GM19035 (cell line): ENCODE measurements around the gene WWP2.
"Not testable (repeated sequence)": the region's sequence is repeated elsewhere in the genome, so short reads cannot be mapped to it uniquely, and the experiment has no call there.

Experiments used
- ATAC-seq: cut with Tn5 transposase; IDR thresholded peaks from one replicate; pipeline ENCODE4 v1.9.1; 2021; ENCODE audit not compliant: unreplicated experiment

Gene WWP2

DNA sequence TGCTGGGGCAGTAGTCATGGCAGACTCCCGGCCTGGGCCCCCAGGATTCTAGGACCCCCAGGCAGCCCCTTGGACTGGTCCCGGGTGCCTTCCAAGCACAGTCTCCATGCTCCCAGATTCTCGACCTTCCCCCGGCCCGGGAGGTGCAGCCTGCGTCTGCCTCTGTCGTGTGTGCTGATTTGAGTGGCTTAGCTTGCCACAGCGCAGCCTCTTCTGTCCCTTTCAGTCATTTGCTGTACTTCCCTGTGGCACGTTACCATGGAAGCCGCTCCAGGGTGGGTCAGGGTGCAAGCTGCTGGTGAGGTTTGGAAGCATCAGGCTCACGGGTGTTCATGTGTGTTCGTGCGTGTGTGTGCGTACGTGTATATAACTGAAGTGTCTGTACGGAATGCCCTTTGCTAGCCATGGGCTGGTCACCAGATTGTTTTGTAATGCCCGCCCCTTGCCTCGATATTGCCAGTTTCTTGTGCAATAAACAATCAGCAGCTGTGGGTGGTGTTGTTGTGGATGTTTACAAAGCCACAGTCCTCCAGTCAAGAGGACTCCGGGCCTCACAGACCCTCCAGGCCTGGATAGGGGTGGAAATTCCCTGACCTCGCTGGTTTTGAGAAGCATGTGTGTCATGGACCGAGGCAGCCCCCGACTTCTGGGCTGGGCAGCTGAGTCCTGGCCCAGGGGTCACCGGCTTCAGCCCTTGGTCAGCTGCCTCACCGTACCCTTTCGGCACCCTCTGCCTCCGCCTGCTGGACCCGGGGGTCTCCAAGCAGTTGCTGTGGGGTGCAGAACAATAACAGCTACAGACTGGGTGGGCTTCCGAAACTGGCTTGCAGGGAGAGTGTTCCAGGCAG, 179.3 kb downstream of the WWP2 start:
- no peak for ATAC-seq

DNA sequence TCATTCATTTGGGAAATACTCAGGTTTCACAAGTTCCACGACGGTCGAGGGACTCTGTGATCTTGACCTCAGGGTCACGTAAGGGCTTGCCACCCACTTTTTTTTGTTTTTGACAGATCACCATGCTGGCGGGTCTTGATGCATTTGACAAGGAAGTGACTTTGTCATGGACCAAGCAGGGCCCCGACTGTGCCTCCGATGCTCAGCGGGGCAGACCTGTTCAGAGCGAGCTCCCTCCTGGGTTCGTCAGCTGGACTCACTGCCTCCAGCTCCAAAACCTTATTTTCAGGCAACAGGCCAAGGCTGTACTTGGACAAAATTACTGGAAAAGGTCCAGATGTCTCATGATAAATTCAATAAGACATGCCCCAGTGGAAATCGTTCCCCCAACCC, 180.0 kb downstream of the WWP2 start:
- no peak for ATAC-seq

DNA sequence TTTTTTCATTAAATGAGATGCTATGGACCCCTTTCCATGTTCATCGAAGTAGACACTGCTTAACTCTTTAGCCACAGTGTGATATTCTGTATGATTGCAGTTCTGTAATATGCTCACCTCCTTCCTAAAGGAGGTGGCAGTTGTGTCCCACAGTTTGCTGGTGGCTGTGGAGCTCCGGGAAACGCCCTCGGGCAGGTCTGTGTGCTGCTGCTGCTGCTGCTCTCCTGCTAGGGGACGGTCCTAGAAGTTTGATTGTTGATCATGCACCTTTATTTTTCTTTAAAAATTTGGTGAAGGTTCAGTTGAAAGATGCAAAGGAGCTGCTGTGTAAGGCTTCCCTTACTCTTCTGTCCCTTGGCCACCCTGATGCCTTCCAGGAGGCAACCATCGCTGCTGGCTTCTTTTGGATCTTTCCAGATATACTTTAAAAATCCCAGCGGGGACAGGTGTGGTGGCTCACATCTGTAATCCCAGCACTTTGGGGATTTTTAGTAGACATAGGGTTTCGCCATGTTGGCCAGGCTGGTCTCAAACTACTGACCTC, 180.6 kb downstream of the WWP2 start:
- no peak for ATAC-seq

DNA sequence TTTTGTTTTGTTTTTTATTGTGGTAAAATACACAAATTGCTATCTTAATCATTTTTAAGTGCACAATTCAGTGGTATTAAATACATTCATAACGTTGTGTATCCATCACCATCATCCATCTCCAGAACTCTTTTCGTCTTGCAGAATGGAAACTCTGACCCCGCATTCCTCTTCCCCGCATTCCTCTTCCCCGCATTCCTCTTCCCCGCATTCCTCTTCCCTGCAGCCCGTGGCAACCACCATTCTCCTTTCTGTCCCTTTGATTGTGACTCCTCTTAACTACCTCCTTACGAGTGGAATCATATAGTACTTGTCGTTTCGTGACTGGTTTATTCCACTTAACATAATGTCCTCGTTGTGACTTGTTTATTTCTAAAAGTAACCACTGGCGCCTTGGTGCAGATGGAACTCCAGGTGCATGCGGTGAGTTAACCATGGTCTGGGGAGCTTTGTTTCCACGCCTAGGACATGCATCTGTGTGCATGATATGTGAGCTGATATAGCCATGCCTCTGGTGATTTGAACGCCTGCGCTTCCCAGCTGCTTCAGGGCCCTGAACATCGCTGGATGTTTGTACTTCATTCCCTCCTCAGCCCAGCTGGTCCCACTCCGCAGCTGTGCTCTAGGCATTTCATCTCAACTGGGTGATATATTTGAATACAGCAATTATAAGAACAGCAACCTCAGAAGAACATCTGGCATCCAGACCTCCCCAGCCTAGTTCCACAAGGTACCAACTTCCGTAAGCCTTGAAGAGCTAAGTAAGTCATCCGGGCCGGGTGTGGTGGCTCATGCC, 181.3 kb downstream of the WWP2 start:
- ATAC-seq, result not testable (repeated sequence)

DNA sequence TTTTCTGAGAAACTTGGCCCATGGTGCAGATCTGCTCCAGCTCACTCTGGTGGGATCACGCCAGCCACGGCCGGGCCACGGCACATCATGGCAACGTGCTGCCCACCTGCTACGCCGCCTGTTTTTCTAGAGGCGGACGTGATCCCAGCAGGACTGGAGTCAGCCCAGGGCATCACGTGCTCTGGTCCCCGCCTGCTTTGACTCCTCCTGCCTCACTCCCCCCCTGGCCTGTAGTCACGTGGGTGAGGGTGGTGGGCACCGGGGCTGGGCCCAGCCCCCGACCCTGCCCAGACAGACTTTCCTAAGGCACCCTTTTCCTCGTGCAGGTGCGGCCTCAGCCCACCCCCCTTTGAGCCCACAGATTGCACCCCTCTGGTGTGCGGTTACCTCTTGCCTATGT, 188.3 kb downstream of the WWP2 start:
- not testable (repeated sequence) for ATAC-seq

DNA sequence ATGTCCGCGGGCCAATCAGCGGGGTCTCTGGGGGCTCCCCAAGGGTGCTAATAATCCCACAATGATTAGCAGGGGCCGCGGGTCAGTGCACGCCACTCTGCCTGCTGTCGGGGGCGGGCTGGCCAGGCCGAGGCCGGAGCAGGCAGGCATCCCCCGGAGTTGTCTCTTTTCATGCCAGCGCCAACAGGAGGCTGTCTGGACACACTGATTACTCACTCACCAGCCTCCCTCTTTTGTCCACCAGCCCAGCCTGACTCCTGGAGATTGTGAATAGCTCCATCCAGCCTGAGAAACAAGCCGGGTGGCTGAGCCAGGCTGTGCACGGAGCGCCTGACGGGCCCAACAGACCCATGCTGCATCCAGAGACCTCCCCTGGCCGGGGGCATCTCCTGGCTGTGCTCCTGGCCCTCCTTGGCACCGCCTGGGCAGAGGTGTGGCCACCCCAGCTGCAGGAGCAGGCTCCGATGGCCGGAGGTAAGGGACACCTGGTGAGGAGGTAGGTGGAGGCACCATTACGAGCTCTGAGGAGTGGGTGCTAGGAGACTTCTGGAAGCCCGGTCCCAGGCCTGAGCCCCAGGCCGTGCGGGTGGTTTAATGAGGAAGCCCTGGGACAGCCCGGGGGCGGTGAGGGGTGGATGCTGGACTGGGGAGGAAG, 189.0 kb downstream of the WWP2 start, which contains the start of gene CLEC18A:
CLEC18A (plus strand) TSS at position 318 of the 655 bp plus-strand sequence; CDS start at position 351, 33 bp downstream.
- not testable (repeated sequence) for ATAC-seq

DNA sequence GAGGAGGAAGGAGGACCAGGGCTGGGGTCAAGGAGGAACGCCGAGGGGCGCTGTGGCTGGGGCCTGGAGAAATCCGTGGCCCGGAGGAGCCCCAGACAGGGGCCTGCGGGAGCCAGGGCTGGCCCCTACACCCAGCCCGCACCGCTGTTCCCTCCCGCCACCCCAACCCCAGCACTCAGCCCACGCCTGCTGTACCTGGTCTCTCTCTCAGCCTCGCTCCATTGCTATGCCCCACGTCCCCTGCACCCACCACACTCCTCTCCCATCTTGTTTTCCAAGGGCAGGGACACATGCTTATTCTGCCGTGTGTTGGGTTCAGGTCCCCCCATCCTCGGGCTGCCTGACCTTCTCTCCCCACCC, 189.5 kb downstream of the WWP2 start:
- not testable (repeated sequence) for ATAC-seq

DNA sequence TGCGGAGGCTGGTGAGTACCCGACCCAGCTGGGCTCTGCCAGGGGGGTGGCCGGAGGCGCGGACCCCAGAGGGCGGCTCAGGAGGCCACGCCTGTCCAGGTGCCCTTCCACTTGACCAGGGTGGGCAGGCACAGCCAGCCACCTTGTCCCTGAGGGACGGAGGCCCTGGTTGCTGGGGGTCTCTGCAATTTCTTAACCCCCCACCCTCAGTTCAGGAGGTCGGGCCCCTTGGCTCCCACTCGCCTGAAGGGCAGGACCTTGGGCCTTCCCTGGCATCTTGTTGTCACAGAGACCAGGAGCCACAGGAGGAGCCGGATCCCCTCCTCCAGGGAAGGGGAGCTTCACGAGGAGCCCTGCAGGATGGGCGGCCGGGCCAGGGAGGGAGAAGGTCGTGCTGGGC, 190.0 kb downstream of the WWP2 start:
- not testable (repeated sequence) for ATAC-seq

DNA sequence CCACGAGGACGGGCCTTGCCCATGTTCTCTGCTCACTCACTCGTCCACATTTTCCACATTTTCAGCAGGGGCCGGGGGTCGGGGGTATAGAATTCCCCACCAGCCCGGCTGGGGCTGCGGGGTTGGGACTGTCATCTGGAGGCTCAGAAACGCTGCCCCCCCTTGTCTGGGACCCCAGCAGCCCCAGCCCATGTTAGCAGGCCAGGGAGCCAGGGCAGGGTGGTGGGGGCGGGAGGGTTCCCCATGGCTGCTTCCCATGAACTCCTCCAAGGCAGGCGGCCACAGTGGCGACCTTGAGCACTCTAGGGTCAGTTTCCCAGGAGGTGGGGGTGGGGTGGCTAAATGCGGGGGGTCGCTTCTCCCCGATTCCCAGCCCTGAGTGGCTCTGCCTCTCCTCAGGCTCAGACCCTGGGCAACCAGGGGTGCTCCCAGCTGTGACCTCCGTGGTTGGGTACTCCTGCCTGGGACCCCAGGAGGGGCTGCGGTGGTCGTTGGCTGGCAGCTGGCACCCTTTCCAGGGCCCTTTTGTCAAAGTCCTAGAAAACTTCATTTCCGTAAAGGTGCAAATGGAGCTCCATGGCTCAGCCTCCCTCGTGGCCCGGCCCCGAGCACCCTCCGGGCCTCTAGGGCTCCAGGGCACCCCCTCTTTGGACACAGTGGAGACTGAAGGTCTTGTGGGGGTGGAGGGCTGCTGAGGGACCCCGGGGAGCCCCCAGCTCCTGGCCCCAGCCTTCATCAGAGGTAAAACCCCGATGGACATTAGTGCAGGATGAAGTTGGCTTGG, 190.6 kb downstream of the WWP2 start:
- ATAC-seq, result not testable (repeated sequence)

DNA sequence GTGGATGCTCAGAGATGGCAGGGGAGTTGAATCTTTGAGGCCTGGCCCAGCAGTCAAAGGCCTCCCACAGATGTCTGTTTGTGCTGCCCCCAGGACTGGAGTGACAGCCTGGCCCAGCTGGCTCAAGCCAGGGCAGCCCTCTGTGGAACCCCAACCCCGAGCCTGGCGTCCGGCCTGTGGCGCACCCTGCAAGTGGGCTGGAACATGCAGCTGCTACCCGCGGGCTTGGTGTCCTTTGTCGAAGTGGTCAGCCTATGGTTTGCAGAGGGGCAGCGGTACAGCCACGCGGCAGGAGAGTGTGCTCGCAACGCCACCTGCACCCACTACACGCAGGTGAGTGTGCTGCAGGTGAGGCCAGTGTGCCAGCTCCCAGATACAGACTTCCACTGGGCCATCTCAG, 192.1 kb downstream of the WWP2 start:
- ATAC-seq, result not testable (repeated sequence)

DNA sequence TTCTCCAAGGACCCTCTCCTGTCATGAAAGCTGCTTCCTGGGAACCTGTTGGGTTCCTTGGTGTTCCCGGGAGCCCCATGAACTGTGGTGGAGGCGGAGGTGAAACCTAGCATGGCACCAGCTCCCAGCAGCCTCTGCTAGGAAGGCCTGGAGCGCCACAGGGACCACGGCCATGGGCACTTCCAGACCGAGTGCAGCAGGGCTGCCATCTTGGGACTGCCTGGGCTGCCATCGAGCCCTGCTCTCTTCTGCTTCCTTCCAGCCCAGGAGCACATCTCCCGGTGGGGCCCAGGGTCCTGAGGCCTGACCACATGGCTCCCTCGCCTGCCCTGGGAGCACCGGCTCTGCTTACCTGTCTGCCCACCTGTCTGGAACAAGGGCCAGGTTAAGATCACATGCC, 201.2 kb downstream of the WWP2 start:
- ATAC-seq, result not testable (repeated sequence)

DNA sequence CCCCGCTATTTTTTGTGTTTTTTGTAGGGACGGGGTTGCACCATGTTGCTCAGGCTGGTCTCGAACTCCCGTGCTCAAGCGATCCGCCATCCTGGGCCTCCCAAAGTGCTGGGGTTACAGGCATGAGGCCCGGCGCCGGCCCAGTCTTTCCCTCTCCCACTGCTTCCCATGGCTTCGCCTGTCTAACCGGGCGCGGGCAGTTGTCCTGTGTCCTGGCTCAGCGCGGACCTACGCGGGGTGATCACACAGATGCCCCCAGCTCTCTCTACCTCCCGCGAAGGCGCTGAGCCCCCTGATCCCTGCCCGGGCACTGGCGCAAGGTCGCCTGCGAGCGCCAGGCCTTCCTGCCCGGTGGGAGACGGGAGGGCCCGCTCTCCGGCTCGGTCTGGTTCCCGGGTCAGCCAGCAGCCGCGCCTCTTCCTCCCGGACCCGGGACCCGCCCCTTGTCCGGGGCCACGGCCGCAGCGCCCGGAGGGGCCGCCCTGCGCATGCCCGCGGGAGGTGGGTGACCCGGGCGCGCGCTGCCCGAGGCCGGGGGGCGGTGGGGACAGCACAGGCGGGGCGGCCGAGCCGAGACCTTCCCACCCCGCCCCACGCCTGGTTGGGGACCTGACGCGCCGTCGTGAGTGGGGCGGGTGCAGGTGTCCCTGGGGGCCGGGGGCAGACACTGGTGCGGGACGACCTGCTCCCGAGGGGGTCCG, 203.0 kb downstream of the WWP2 start:
- not testable (repeated sequence) for ATAC-seq

DNA sequence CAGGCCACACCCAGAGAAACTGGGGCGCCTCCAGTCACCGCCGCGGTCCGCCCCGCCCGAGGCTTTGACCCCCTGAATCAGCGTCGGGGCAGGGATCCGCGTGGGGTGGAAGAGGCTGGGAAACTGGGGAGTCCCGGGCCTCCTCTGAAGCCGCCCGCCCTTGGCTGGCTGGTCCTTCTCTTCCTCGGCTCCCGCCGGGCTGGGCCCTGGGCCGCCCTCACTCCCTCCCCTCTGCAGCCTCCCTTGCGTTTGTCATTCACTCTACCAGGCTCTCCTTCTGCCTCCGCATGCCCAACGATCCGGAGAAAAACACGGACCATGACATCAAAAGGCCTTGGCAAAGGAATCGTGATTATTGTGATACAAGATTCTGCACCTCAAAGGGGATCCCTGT, 203.5 kb downstream of the WWP2 start:
- not testable (repeated sequence) for ATAC-seq

DNA sequence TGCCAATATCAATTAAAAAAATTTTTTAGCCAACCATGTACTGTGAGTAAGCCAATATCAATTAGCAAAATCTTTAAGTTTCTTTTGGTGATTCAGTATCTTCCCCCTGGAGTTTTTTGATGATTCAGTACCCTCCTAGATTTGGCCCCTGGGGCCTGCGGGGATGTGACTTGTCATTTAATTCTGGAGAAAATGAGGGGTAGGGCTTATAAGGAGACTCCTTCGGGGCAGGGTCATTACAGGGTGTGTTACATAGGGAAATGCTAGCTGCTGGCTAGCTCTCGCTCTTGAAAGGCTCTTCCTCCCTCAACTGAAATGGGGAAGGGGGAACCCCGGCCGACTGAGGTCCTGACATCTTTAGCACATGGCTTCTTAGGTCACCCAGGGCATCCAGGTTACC, 205.6 kb downstream of the WWP2 start:
- not testable (repeated sequence) for ATAC-seq

DNA sequence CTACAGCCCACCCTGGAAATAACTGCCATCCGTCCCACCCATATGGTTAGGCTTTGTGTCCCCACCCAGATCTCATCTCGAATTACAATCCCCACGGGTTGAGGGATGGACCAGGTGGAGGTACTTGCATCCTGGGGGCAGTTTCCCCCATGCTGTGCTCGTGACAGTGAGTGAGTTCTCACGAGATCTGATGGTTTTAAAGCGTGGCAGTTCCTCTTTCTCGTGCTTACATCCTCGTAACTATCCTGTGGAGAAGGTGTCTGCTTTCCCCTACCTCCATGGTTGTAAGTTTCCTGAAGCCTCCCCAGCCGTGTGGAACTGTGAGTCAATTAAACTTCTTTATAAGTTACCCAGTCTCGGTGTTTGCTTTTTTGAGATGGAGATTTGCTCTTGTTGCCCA, 206.0 kb downstream of the WWP2 start:
- ATAC-seq, result not testable (repeated sequence)

DNA sequence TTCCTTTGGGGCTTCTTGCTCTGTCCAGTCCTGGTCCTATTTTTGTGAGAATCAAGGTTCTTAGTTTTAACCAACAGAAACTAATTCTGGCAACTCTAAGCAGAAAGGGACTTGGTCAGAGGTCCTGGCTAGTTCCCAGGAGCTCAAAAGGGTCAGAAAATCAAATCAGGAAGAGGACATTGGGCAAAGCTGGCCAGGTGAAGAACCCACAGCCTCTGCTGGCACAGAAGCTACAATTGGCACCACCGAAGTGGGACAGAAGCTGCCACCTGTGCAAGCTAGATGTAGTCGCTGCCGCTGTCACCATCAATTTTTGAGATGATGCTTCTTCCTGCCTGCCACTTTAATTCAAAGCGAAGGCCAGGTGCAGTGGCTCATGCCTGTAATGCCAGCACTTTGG, 207.5 kb downstream of the WWP2 start:
- ATAC-seq, result not testable (repeated sequence)

DNA sequence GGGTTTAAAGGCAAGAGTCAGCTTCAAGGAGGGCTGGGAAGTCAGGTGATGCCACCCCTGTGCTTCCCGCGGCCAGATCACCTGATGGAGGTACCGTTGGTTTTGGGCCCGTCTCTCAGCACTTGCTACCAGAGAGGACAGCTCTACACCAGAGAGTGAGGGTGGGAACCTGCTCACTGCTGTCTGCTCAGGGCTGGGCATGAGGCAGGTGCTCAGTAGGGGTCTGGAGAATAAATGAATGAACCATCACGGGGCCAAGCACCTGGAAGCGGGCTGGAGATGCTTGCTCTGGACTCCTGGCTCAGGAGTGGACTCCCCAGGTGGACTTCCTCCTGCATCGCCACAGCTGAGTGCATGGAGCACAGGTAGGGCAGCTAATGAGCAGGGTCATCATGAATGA, 210.0 kb downstream of the WWP2 start:
- ATAC-seq, result not testable (repeated sequence)

DNA sequence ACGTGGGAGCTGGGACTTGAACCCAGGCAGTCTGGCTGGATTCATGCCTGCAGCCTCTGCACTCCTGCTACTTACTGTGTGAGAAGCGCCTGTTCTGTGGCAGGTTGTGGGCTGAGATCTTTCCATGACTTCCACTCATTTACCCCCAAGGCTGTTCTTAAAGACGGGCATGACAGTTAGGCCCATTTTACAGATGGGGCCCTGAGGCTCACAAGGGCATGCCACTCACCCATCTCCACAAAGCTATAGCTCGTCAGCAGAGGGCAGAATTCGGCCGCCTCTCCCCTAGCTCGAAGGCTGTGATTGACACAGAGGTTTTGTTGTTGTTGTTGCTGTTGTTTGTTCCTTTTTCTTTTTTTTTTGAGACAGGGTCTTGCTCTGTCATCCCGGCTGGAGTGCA, 210.8 kb downstream of the WWP2 start:
- not testable (repeated sequence) for ATAC-seq

DNA sequence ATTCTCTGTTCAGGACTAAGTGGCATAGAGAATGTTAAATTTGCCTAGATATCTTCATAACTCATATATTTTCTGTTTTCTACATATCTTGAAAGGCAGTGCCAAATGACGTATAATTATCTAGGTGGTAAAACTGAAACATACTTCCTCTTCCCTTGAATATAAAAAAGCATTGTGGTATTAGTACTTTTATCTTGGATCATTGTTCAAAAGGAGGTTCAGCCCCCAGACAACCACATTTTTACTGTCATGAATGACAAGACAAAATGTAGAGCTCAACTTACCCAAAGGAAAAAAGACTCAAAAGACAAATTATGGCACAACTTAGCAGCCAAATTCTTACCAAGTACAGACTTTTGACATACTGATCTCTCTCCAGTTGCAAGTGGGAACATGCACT, 223.1 kb downstream of the WWP2 start:
- ATAC-seq, result not testable (repeated sequence)
